Measurements from ENCODE around the gene RPL34. TPM values are rescaled to one million over a fixed set of nuclear protein-coding genes. Genes with fewer than 3 reads are reported as not detected.

Gene RPL34
- total RNA-seq, 2 experiments from 2014 or later = 1,848 to 1,919 TPM

GRCh38 chr4:108622022-108622421, 1.6 kb downstream of the RPL34 start:
- peak overlapping the region; percentile 97 for H3K27ac Mint-ChIP-seq
- peaks cover 47% of the 10 kb centered on the region for H3K4me1 Mint-ChIP-seq (ENCODE audit: low read depth)
- no peaks in the 10 kb centered on the region for H3K9me3 Mint-ChIP-seq
- intact Hi-C loops (cut with micrococcal nuclease) = no loop called here
- peak; percentile 21 for DNase-seq
- peak overlapping the region; percentile 85 for H3K4me3 Mint-ChIP-seq
- TF ChIP-seq CTCF (IDR thresholded peaks at IDR 0.05) = no peak
- POLR2A ChIA-PET = interaction anchor here (0.7 kb wide), 1 partner anchor 24 kb away, joined by 3 read pairs; no protein-coding TSS in a partner anchor
- no peak for ATAC-seq
- no peaks in the 10 kb centered on the region for H3K27me3 Mint-ChIP-seq
- peaks cover 72% of the 10 kb centered on the region for H3K36me3 Mint-ChIP-seq (ENCODE audit: low read depth)
- CTCF ChIA-PET = no interaction called here

DNA sequence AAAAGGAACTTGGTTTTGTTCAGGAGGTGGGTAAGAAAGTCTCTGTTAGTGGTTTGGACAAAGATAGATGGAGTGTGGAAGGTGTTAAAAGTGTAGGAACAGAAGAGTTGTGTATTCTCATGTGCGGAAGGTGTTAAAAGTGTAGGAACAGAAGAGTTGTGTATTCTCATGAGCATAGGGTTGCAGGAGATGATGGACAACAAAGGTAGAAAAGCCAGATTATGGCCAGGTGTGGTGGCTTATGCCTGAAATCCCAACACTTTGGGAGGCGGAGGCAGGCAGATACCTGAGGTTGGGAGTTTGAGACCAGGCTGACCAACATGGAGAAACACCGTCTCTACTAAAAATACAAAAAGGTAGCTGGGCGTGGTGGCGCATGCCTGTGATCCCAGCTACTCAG, 2.5 kb downstream of the RPL34 start:
- POLR2A ChIA-PET = interaction anchor here (1.1 to 2.0 kb wide), 3 partner anchors 13 to 28 kb away, joined by 4 to 9 read pairs (median 6); partner anchors contain the start of gene OSTC
- peaks cover 73% of the 10 kb centered on the region for H3K36me3 Mint-ChIP-seq (ENCODE audit: low read depth)
- H3K27ac Mint-ChIP-seq = peak overlapping the region; percentile 97
- CTCF ChIA-PET = no interaction called here
- H3K4me1 Mint-ChIP-seq (ENCODE audit: low read depth) = peaks cover 47% of the 10 kb centered on the region
- no peaks in the 10 kb centered on the region for H3K27me3 Mint-ChIP-seq
- intact Hi-C loops (cut with micrococcal nuclease) = no loop called here
- DNase-seq = no peak
- no peaks in the 10 kb centered on the region for H3K9me3 Mint-ChIP-seq
- no peak for ATAC-seq
- peak overlapping the region; percentile 85 for H3K4me3 Mint-ChIP-seq
- TF ChIP-seq CTCF (IDR thresholded peaks at IDR 0.05) = no peak

GRCh38 chr4:108624263-108625056, 4.1 kb downstream of the RPL34 start:
- peak overlapping the region; percentile 97 for H3K27ac Mint-ChIP-seq
- H3K4me3 Mint-ChIP-seq = peak overlapping the region; percentile 85
- peaks cover 76% of the 10 kb centered on the region for H3K36me3 Mint-ChIP-seq (ENCODE audit: low read depth)
- H3K9me3 Mint-ChIP-seq = no peaks in the 10 kb centered on the region
- H3K27me3 Mint-ChIP-seq = no peaks in the 10 kb centered on the region
- ChIA-PET POLR2A (interaction anchor here (0.7 to 2.0 kb wide), 6 partner anchors 11 to 631 kb away, joined by 3 to 9 read pairs (median 6); partner anchors contain the start of gene OSTC), CTCF (interaction anchor here (1.8 kb wide), 1 partner anchor 605 kb away, joined by 4 read pairs; no protein-coding TSS in a partner anchor)
- intact Hi-C loops (cut with micrococcal nuclease) = no loop called here
- DNase-seq (no peak), ATAC-seq (no peak)
- H3K4me1 Mint-ChIP-seq (ENCODE audit: low read depth) = peaks cover 42% of the 10 kb centered on the region
- TF ChIP-seq CTCF (IDR thresholded peaks at IDR 0.05) = no peak

DNA sequence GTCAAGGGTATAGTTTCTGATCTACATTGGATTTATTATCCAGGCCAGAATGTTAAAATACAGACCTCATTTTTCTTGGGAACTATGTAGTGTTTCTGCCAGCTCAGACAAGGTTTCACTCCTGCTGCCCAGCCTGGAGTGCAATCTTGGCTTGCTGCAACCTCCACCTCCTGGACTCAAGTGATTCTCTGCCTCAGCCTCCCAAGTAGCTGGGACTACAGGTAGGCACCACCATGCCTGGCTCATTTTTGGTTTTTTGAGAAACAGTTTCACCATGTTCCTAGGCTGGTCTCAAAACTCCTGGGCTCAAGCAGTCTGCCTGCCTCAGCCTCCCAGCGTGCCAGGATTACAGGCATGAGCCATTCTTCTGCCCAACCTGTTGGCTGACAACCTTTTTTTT, 5.7 kb downstream of the RPL34 start:
- intact Hi-C loops (cut with micrococcal nuclease) = no loop called here
- no peak for DNase-seq
- no peak for ATAC-seq
- Mint-ChIP-seq H3K27ac (peak overlapping the region; percentile 49), H3K27me3 (no peaks in the 10 kb centered on the region), H3K36me3 (ENCODE audit: low read depth) (peaks cover 79% of the 10 kb centered on the region), H3K4me1 (ENCODE audit: low read depth) (peaks cover 42% of the 10 kb centered on the region), H3K9me3 (no peaks in the 10 kb centered on the region), H3K4me3 (no peak overlapping the region)
- ChIA-PET CTCF (interaction anchor here (0.6 kb wide), 1 partner anchor 602 kb away, joined by 3 read pairs; no protein-coding TSS in a partner anchor), POLR2A (interaction anchor here (0.7 to 2.6 kb wide), 5 partner anchors 12 to 466 kb away, joined by 3 to 13 read pairs (median 3); no protein-coding TSS in a partner anchor)
- no peak for TF ChIP-seq CTCF (IDR thresholded peaks at IDR 0.05)

GRCh38 chr4:108628411-108628810, 8.0 kb downstream of the RPL34 start:
- no peaks in the 10 kb centered on the region for H3K9me3 Mint-ChIP-seq
- peaks cover 28% of the 10 kb centered on the region for H3K4me1 Mint-ChIP-seq (ENCODE audit: low read depth)
- peaks cover 74% of the 10 kb centered on the region for H3K36me3 Mint-ChIP-seq (ENCODE audit: low read depth)
- ChIA-PET POLR2A (interaction anchor here (0.9 kb wide), 1 partner anchor 10 kb away, joined by 3 read pairs; no protein-coding TSS in a partner anchor), CTCF (no interaction called here)
- no peaks in the 10 kb centered on the region for H3K27me3 Mint-ChIP-seq
- no peak for TF ChIP-seq CTCF (IDR thresholded peaks at IDR 0.05)
- ATAC-seq (no peak), DNase-seq (no peak)
- no peak overlapping the region for H3K4me3 Mint-ChIP-seq
- H3K27ac Mint-ChIP-seq = no peak overlapping the region
- intact Hi-C loops (cut with micrococcal nuclease) = no loop called here

Data from activated CD8-positive, alpha-beta T cell treated with anti-CD3 and anti-CD28 coated beads for 36 hours (primary cell).